ENCODE results near the gene COPS7B.

COPS7B gene

DNA sequence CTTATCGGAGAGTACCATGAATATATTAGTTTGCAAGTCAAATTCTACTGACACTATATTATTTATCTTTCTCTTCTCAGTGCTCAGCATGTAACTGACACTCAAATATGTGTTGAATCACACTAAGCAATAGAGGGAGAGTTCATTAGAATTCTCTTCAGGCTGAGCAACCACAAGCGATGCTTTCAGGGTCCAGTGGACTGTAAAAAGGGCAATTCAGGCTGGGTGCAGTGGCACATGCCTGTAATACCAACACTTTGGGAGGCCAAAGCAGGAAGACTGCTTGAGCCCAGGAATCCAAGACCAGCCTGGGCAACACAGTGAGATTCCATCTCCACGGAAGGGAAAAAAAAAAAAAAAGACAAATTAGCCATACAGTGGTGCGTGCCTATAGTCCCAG, 21.5 kb upstream of the COPS7B start:
- no peak overlapping the region for H3K4me3 ChIP-seq (ENCODE audit: low read depth in 1 of 2, low read length in 2 of 2)

DNA sequence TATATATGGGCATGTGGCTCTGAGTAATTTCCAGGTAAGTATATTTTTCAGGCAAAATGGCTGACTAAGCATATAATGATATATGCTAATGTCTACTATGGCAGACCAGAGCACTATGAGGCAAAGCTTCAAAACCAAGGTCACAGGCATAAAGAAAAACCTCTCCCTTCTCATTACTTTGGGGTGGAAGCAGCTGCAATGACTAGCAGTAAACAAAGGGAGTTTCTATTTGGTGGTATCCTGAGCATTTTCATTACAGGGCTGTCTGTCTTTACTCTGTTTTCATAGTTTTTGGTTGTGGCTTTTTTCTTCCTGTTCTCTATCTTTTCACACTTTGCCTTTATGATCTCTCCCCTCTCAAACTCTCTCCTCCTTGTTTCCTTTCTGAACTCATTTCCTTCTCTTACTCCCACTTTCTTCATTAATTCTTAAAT, 20.7 kb upstream of the COPS7B start:
- Histone ChIP-seq H3K9me3 (ENCODE audit: low read length) (no peaks in the 10 kb centered on the region), H3K27me3 (ENCODE audit: control insufficient read depth in 1 of 2, insufficient read depth in 2 of 2, low read length in 2 of 2) (no peaks in the 10 kb centered on the region), H3K4me1 (ENCODE audit: insufficient read depth, low read length) (no peaks in the 10 kb centered on the region), H3K9ac (ENCODE audit: low read length) (no peak overlapping the region), H3K36me3 (ENCODE audit: insufficient read depth, low read length) (no peaks in the 10 kb centered on the region), H3K4me3 (ENCODE audit: low read depth in 1 of 2, low read length in 2 of 2) (no peak overlapping the region), H3K27ac (ENCODE audit: low read depth, low read length) (no peak overlapping the region)

More for the DNA sequence above, 21.5 kb upstream of the COPS7B start:
- Histone ChIP-seq H3K9ac (ENCODE audit: low read length) (no peak overlapping the region), H3K27me3 (ENCODE audit: control insufficient read depth in 1 of 2, insufficient read depth in 2 of 2, low read length in 2 of 2) (no peaks in the 10 kb centered on the region), H3K27ac (ENCODE audit: low read depth, low read length) (no peak overlapping the region), H3K36me3 (ENCODE audit: insufficient read depth, low read length) (no peaks in the 10 kb centered on the region), H3K4me1 (ENCODE audit: insufficient read depth, low read length) (no peaks in the 10 kb centered on the region), H3K9me3 (ENCODE audit: low read length) (no peaks in the 10 kb centered on the region)

DNA sequence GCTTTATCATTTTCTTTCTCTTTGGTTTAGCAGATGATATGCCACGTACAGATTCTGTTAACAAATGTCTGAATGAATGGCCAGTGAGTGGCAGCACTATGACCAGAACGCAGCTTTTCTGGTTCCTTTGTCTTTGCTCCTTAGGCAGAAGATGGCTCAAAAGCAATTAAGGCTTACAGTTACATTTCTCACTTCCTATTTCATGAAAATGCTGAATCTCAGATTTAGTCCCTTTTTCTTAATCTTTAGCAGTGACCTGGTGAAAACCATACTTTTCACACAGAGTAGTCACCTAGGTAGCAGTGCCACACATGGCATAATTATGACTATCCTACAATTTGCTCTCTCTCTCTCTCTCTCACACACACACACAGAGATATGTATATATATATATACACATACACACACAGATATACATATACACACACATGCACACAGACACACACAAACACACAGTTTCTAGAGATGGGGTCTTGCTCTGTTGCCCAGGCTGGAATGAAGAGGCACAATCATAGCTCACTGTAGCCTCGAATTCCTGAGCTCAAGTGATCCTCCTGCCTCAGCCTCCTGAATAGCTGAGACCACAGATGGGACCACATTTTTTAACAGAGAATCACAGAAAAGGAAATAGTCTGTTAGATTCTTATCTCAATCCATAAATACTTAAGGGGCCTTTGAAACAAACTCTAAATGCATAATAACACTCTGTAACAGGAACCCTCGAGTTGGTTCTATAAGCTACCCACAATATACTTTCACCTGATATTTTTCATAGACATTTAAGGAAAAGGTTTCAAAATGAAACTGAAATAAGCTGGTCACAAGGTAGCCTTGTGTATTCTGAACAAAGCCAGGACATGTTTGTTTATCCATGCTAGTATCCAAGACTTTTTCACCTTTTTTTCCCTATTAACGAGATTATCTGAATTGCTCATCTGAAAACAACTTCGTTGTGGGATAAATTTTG, 16.8 kb upstream of the COPS7B start:
- Histone ChIP-seq H3K27me3 (ENCODE audit: control insufficient read depth in 1 of 2, insufficient read depth in 2 of 2, low read length in 2 of 2) (no peaks in the 10 kb centered on the region), H3K9me3 (ENCODE audit: low read length) (no peaks in the 10 kb centered on the region), H3K36me3 (ENCODE audit: insufficient read depth, low read length) (no peaks in the 10 kb centered on the region), H3K27ac (ENCODE audit: low read depth, low read length) (no peak overlapping the region), H3K9ac (ENCODE audit: low read length) (no peak overlapping the region), H3K4me1 (ENCODE audit: insufficient read depth, low read length) (no peaks in the 10 kb centered on the region), H3K4me3 (ENCODE audit: low read depth in 1 of 2, low read length in 2 of 2) (no peak overlapping the region)

GRCh38 chr2:231780123-231780908, 5.9 kb upstream of the COPS7B start:
- no peaks in the 10 kb centered on the region for H3K9me3 ChIP-seq (ENCODE audit: low read length)
- H3K4me3 ChIP-seq (ENCODE audit: low read depth in 1 of 2, low read length in 2 of 2): peak overlapping the region; percentile 34 to 82
- H3K36me3 ChIP-seq (ENCODE audit: insufficient read depth, low read length): no peaks in the 10 kb centered on the region
- H3K4me1 ChIP-seq (ENCODE audit: insufficient read depth, low read length): peaks cover 29% of the 10 kb centered on the region
- H3K9ac ChIP-seq (ENCODE audit: low read length): no peak overlapping the region
- H3K27ac ChIP-seq (ENCODE audit: low read depth, low read length): peak overlapping the region; percentile 83
- H3K27me3 ChIP-seq (ENCODE audit: control insufficient read depth in 1 of 2, insufficient read depth in 2 of 2, low read length in 2 of 2): no peaks in the 10 kb centered on the region

DNA sequence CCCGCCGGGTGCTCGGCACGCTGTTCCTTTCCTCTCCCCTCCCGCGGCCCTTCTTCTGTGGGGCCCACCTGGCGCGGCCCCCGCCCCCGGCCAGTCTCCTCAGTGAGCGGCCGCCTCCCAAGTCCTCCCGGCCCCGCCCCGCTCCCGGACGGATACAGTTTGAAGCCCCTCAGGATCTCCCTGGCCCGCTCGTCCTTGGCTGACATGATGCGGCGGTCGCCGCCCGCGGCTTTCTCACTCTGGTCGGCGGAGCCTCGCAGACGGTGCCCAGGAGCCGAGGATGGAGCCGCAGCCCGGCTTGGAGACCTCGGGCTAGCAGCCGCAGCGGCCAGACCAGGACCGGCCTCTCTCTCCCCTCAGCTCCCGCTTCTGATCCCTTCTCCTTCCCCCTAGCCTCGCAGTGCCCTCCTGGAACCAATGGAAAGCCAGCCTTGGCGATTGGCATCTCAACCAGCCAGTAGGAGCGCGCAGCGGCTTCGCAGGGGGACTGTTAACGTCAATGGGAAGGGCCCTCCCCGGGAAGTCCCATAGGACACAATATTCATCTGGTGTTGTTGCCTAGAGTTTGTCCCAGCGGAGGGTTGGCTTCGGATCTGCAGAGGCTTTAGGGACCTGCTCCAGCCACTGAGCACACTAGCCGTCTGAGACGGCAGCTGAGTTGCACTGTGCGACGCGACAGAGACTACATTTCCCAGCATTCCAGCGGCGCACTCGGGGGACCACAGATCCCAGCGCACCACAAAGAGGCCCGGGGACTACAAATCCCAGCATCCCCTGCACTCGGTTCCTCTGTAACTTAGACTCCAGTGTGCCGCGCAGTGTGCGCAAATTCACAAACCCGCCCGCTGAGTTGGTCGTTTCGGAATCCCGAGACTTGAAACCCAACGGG, 5.1 kb upstream of the COPS7B start, which contains the start of gene PDE6D:
Gene PDE6D, minus strand, starts transcription at position 374 of the 889 bp plus-strand sequence. Its CDS starts 168 bp downstream, at position 206.
- Histone ChIP-seq H3K36me3 (ENCODE audit: insufficient read depth, low read length) (no peaks in the 10 kb centered on the region), H3K27ac (ENCODE audit: low read depth, low read length) (peak within 1 kb of the TSS; percentile 83), H3K27me3 (ENCODE audit: control insufficient read depth in 1 of 2, insufficient read depth in 2 of 2, low read length in 2 of 2) (no peaks in the 10 kb centered on the region), H3K9me3 (ENCODE audit: low read length) (no peaks in the 10 kb centered on the region), H3K4me3 (ENCODE audit: low read depth in 1 of 2, low read length in 2 of 2) (peak within 1 kb of the TSS; percentile 34 to 82), H3K9ac (ENCODE audit: low read length) (peak within 1 kb of the TSS; percentile 50), H3K4me1 (ENCODE audit: insufficient read depth, low read length) (peaks cover 36% of the 10 kb centered on the region)

DNA sequence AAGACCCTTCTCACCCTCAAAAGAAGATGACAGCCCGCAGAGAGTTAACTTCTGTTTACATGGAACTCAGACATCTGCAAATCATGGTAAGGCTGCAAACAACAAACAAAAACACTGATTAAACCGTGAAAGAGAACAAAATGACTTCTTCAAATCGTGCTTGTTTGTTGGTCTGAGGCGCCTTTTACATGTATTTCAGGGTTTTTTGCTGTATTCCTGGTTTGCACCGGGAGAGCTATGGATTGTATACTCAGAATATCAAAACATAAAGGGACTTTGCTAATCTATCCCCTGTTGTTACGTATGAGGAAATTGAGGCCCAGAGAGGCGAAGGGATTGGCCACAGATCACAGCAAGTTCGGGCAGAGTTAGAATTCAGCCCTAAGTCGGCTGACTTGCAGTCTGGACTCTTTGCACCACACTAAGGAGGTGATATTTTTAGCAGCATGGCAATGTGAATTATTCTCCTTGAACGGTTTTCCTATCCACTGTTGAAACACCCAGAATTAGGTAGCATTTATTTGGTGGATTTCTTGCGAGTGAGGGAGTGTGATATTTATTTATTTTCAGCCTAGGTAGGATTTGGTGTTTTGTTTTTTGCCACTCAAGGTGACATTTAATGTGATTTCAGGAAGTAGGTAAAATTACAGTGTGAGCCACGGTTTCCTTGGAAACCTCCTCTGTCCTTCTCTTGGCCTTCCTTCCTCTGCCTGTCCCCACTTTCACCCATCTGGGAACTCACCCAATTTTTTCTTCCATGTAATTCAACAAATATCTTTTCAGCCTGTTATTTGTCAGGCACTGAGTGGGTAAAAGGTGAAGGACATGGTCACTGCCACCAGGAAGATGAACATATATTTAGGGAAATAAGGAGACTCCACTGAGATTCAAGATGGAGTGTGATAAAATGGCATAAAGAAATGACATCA, 4.2 kb upstream of the COPS7B start:
- H3K4me1 ChIP-seq (ENCODE audit: insufficient read depth, low read length): peaks cover 41% of the 10 kb centered on the region
- H3K4me3 ChIP-seq (ENCODE audit: low read depth in 1 of 2, low read length in 2 of 2): peak overlapping the region; percentile 34 to 82
- no peaks in the 10 kb centered on the region for H3K9me3 ChIP-seq (ENCODE audit: low read length)
- peak overlapping the region; percentile 50 for H3K9ac ChIP-seq (ENCODE audit: low read length)
- H3K27ac ChIP-seq (ENCODE audit: low read depth, low read length): peak overlapping the region; percentile 83
- H3K36me3 ChIP-seq (ENCODE audit: insufficient read depth, low read length): no peaks in the 10 kb centered on the region
- H3K27me3 ChIP-seq (ENCODE audit: control insufficient read depth in 1 of 2, insufficient read depth in 2 of 2, low read length in 2 of 2): no peaks in the 10 kb centered on the region

GRCh38 chr2:231785413-231785812, 832 bp upstream of the COPS7B start:
- peak overlapping the region in 1 of 2 donors; percentile 89 for H3K4me3 ChIP-seq (ENCODE audit: low read depth in 1 of 2, low read length in 2 of 2)
- H3K9me3 ChIP-seq (ENCODE audit: low read length): no peaks in the 10 kb centered on the region
- no peak overlapping the region for H3K27ac ChIP-seq (ENCODE audit: low read depth, low read length)
- peaks cover 45% of the 10 kb centered on the region for H3K4me1 ChIP-seq (ENCODE audit: insufficient read depth, low read length)
- peaks cover 6% of the 10 kb centered on the region for H3K36me3 ChIP-seq (ENCODE audit: insufficient read depth, low read length)
- H3K27me3 ChIP-seq (ENCODE audit: control insufficient read depth in 1 of 2, insufficient read depth in 2 of 2, low read length in 2 of 2): no peaks in the 10 kb centered on the region
- H3K9ac ChIP-seq (ENCODE audit: low read length): no peak overlapping the region

DNA sequence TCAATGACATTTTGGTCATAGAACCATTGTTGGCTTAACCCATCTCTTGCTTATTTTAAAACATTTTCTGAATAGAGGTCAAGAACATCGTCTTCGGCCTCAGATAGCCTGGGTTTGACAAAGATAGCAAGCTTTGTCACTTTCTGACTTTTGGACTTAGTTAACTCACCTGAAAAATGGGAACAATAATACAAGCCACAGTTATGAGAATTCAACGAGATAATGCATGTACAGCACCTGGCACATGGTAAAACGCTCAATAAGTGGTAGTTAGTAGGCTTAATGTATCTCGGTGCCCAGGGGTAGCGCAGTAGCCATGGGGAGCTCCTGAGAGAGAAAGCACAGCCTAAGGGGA, 446 bp upstream of the COPS7B start:
- Histone ChIP-seq H3K9ac (ENCODE audit: low read length) (no peak overlapping the region), H3K4me1 (ENCODE audit: insufficient read depth, low read length) (peaks cover 45% of the 10 kb centered on the region), H3K27me3 (ENCODE audit: control insufficient read depth in 1 of 2, insufficient read depth in 2 of 2, low read length in 2 of 2) (no peaks in the 10 kb centered on the region), H3K36me3 (ENCODE audit: insufficient read depth, low read length) (peaks cover 6% of the 10 kb centered on the region), H3K9me3 (ENCODE audit: low read length) (no peaks in the 10 kb centered on the region), H3K4me3 (ENCODE audit: low read depth in 1 of 2, low read length in 2 of 2) (peak overlapping the region; percentile 59 to 89), H3K27ac (ENCODE audit: low read depth, low read length) (peak overlapping the region; percentile 64)

GRCh38 chr2:231786917-231787292, 660 bp downstream of the COPS7B start:
- peak overlapping the region; percentile 59 to 89 for H3K4me3 ChIP-seq (ENCODE audit: low read depth in 1 of 2, low read length in 2 of 2)
- H3K9me3 ChIP-seq (ENCODE audit: low read length): no peaks in the 10 kb centered on the region
- peaks cover 15% of the 10 kb centered on the region for H3K36me3 ChIP-seq (ENCODE audit: insufficient read depth, low read length)
- peaks cover 45% of the 10 kb centered on the region for H3K4me1 ChIP-seq (ENCODE audit: insufficient read depth, low read length)
- peak overlapping the region; percentile 73 for H3K9ac ChIP-seq (ENCODE audit: low read length)
- H3K27me3 ChIP-seq (ENCODE audit: control insufficient read depth in 1 of 2, insufficient read depth in 2 of 2, low read length in 2 of 2): no peaks in the 10 kb centered on the region
- H3K27ac ChIP-seq (ENCODE audit: low read depth, low read length): no peak overlapping the region

GRCh38 chr2:231791107-231791506, 4.9 kb downstream of the COPS7B start:
- H3K36me3 ChIP-seq (ENCODE audit: insufficient read depth, low read length): peaks cover 36% of the 10 kb centered on the region
- no peak overlapping the region for H3K9ac ChIP-seq (ENCODE audit: low read length)
- H3K27me3 ChIP-seq (ENCODE audit: control insufficient read depth in 1 of 2, insufficient read depth in 2 of 2, low read length in 2 of 2): no peaks in the 10 kb centered on the region
- H3K4me3 ChIP-seq (ENCODE audit: low read depth in 1 of 2, low read length in 2 of 2): no peak overlapping the region
- H3K9me3 ChIP-seq (ENCODE audit: low read length): no peaks in the 10 kb centered on the region
- H3K27ac ChIP-seq (ENCODE audit: low read depth, low read length): no peak overlapping the region
- H3K4me1 ChIP-seq (ENCODE audit: insufficient read depth, low read length): peaks cover 21% of the 10 kb centered on the region
